SU-DHL-6 (cell line): ENCODE measurements around the gene RPE65.

ENCODE experiments used
- H2AFZ ChIP-seq: fragments of 200-600 bp; sonication (generic); 2 replicates; pipeline ENCODE4 v1.6.1; 2014; ENCODE audit warnings: low read depth, mild to moderate bottlenecking, moderate library complexity, mixed read lengths, antibody characterized with exemption, low read length; ENCODE audit not compliant: severe bottlenecking
- H3F3A ChIP-seq: fragments of 200-600 bp; shearing (Covaris generic); 2 replicates; pipeline ENCODE4 v1.6.0; 2016; ENCODE audit warnings: antibody characterized with exemption, mild to moderate bottlenecking; ENCODE audit not compliant: insufficient read depth
- H3K27ac ChIP-seq: fragments of 200-600 bp; sonication (generic); 2 replicates; pipeline ENCODE4 v1.5.1; 2016; ENCODE audit warnings: low read depth, mild to moderate bottlenecking, low read length, moderate library complexity, mixed read lengths
- H3K27me3 ChIP-seq: fragments of 200-600 bp; sonication (generic), shearing (Covaris generic); 2 replicates; pipeline ENCODE4 v1.6.0; 2014; ENCODE audit warnings: mild to moderate bottlenecking, low read length
- H3K36me3 ChIP-seq: fragments of 200-600 bp; sonication (generic); 2 replicates; pipeline ENCODE4 v1.6.1; 2014; ENCODE audit warnings: mild to moderate bottlenecking, low read length, mixed read lengths
- H3K4me2 ChIP-seq: fragments of 300-600, 200-600 bp; shearing (Covaris generic), sonication (generic); 2 replicates; pipeline ENCODE4 v1.6.0; 2014; ENCODE audit warnings: low read length, low read depth, mild to moderate bottlenecking; ENCODE audit not compliant: poor library complexity, severe bottlenecking
- H3K4me3 ChIP-seq: fragments of 200-600 bp; sonication (generic); 2 replicates; pipeline ENCODE4 v1.5.1; 2014; ENCODE audit warnings: antibody characterized with exemption, low read length, mild to moderate bottlenecking, mixed read lengths; ENCODE audit not compliant: insufficient read depth, poor library complexity, severe bottlenecking
- H3K79me2 ChIP-seq: fragments of 200-600 bp; sonication (generic); 2 replicates; pipeline ENCODE4 v1.6.1; 2014; ENCODE audit warnings: mild to moderate bottlenecking, low read length, moderate library complexity; ENCODE audit not compliant: insufficient read depth
- H3K9ac ChIP-seq: fragments of 200-600 bp; sonication (generic); 2 replicates; pipeline ENCODE4 v1.7.0; 2014; ENCODE audit warnings: mild to moderate bottlenecking, low read length
- H3K9me2 ChIP-seq: fragments of 200-600 bp; sonication (generic); replicated peaks from 2 replicates; pipeline ENCODE4 v1.6.1; 2014; ENCODE audit warnings: low read length; ENCODE audit not compliant: insufficient read depth
- H3K9me3 ChIP-seq: fragments of 200-600 bp; sonication (generic); 2 replicates; pipeline ENCODE4 v1.6.1; 2014; ENCODE audit warnings: low read length, mixed read lengths; ENCODE audit not compliant: insufficient read depth
- H4K20me1 ChIP-seq: fragments of 200-600 bp; sonication (generic); 2 replicates; pipeline ENCODE4 v1.6.1; 2014; ENCODE audit warnings: low read depth, mild to moderate bottlenecking, antibody characterized with exemption, low read length, moderate library complexity, mixed read lengths
- EZH2phosphoT487 ChIP-seq: fragments of 200-600 bp; sonication (generic), shearing (Covaris generic); conservative IDR thresholded peaks from 2 replicates; pipeline ENCODE4 v1.6.1; 2018; ENCODE audit warnings: mild to moderate bottlenecking, antibody characterized with exemption, low read length, moderate library complexity, mixed read lengths
- TF ChIP-seq, protein P1 (sequence below): fragments of 200-600 bp; sonication (generic); IDR thresholded peaks from one replicate; pipeline ENCODE4 v1.5.1; 2017; ENCODE audit warnings: antibody characterized with exemption, mild to moderate bottlenecking, low read length, moderate library complexity; ENCODE audit not compliant: insufficient read depth, poor library complexity, severe bottlenecking

The RPE65 gene

DNA sequence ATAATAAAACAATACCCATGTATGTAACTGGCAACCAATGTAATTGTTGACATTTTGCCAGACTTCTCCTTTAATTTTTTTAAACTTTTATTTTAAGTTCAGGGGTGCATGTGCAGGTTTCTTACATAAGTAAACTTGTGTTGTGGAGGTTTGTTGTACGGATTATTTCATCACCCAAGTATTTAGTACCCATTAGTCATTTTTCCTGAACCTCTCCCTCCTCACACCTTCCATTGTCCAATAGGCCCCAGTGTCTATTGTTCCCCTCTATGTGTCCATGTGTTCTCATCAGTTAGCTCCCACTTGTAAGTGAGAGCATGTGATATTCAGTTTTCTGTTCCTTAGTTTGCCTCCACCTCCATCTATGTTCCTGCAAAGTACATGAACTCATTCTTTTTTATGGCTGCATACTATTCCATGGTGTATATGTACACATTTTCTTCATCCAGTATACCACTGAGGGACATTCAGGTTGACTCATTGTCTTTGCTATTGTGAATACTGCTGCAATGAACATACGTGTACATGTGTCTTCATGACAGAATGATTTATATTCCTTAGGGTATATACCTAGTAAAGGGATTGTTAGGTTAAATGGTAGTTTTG, 40.4 kb upstream of the RPE65 start:
- H3K4me2 ChIP-seq, result no peak overlapping the region
- TF ChIP-seq, protein P1, sequence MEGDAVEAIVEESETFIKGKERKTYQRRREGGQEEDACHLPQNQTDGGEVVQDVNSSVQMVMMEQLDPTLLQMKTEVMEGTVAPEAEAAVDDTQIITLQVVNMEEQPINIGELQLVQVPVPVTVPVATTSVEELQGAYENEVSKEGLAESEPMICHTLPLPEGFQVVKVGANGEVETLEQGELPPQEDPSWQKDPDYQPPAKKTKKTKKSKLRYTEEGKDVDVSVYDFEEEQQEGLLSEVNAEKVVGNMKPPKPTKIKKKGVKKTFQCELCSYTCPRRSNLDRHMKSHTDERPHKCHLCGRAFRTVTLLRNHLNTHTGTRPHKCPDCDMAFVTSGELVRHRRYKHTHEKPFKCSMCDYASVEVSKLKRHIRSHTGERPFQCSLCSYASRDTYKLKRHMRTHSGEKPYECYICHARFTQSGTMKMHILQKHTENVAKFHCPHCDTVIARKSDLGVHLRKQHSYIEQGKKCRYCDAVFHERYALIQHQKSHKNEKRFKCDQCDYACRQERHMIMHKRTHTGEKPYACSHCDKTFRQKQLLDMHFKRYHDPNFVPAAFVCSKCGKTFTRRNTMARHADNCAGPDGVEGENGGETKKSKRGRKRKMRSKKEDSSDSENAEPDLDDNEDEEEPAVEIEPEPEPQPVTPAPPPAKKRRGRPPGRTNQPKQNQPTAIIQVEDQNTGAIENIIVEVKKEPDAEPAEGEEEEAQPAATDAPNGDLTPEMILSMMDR, result no peak
- TF ChIP-seq EZH2phosphoT487, result no peak
- no peaks in the 10 kb centered on the region for H3K27me3 ChIP-seq
- H3K4me3 ChIP-seq, result no peak overlapping the region
- peaks cover 76% of the 10 kb centered on the region for H3K36me3 ChIP-seq
- H2AFZ ChIP-seq, result no peak overlapping the region
- H3K79me2 ChIP-seq, result peaks cover 50% of the 10 kb centered on the region
- H3K9ac ChIP-seq, result no peak overlapping the region
- H3F3A ChIP-seq, result peaks cover 4% of the 10 kb centered on the region; the same call in 1 of the 2 replicates
- no peaks in the 10 kb centered on the region for H4K20me1 ChIP-seq
- no peak overlapping the region for H3K27ac ChIP-seq
- H3K9me3 ChIP-seq, result no peaks in the 10 kb centered on the region
- no peaks in the 10 kb centered on the region for H3K9me2 ChIP-seq

DNA sequence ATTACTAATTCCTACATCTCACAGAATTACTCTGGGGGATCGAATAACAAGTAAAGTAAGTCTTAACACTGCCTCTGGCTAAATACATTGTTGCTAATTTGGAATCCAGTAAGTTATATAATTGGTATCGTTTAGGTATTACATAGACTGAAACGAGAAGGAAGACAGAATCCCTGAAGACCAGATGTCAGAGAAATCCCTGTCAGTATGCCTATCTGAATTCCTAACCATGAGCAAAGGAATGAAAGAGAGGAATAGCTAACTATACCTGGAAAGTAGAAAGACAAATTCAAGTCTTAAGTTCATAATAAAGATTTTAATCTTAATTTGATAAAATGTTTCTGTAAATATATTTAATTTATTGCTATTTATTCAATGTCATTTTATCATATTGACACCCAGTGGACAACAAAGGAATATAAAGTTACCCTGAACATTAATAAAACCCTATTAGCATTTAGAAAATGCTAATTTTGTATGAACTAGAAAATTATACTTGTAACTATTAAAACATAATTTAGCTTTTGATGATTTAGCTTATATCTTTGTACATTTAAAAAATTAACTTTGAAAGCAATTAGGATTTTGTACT, 35.8 kb upstream of the RPE65 start:
- Histone ChIP-seq H3F3A (peaks cover 4% of the 10 kb centered on the region; the same call in 1 of the 2 replicates), H3K36me3 (peaks cover 78% of the 10 kb centered on the region), H3K27me3 (no peaks in the 10 kb centered on the region), H3K79me2 (0 out of 2 replicates have a peak, but pooled peaks cover 6% of the 10 kb centered on the region), H3K27ac (no peak overlapping the region), H2AFZ (no peak overlapping the region), H4K20me1 (no peaks in the 10 kb centered on the region), H3K9me2 (no peaks in the 10 kb centered on the region), H3K4me2 (no peak overlapping the region), H3K9me3 (no peaks in the 10 kb centered on the region), H3K9ac (no peak overlapping the region), H3K4me3 (no peak overlapping the region)
- TF ChIP-seq, protein P1, result no peak
- no peak for TF ChIP-seq EZH2phosphoT487

DNA sequence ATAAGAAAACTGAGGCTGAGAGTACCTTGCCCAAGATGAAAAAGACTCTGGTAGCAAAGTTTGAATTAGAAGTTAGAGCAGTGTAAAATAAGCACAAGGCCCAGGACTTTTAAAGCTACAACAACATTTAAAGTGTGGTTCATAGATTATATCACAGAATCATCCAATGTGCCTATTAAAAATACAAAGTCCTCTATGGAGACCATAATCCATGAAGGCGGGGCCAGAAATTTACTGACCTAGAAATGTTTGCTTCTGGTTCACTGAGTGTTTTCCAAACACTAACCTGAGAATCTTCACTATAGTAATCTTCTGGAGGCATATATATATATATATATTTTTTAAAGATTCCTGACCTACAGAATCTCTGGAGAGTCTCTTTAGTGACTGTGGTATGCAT, 34.9 kb upstream of the RPE65 start:
- H4K20me1 ChIP-seq, result no peaks in the 10 kb centered on the region
- H2AFZ ChIP-seq, result no peak overlapping the region
- TF ChIP-seq, protein P1, result no peak
- no peak for TF ChIP-seq EZH2phosphoT487
- no peak overlapping the region for H3K4me3 ChIP-seq
- no peak overlapping the region for H3K27ac ChIP-seq
- H3K27me3 ChIP-seq, result no peaks in the 10 kb centered on the region
- peaks cover 4% of the 10 kb centered on the region; the same call in 1 of the 2 replicates for H3F3A ChIP-seq
- H3K4me2 ChIP-seq, result no peak overlapping the region
- no peak overlapping the region for H3K9ac ChIP-seq
- peaks cover 76% of the 10 kb centered on the region for H3K36me3 ChIP-seq
- H3K79me2 ChIP-seq, result no peaks in the 10 kb centered on the region
- H3K9me3 ChIP-seq, result no peaks in the 10 kb centered on the region
- H3K9me2 ChIP-seq, result no peaks in the 10 kb centered on the region
